ENCODE measurements around the gene SLC25A53. TPM values are rescaled to one million over a fixed set of nuclear protein-coding genes. Genes with fewer than 3 reads are reported as not detected.

Gene SLC25A53
- total and polyA plus RNA-seq, 2 of the 4 experiments (the other 2 are of a cell fraction): 3.7 to 5.9 TPM

DNA sequence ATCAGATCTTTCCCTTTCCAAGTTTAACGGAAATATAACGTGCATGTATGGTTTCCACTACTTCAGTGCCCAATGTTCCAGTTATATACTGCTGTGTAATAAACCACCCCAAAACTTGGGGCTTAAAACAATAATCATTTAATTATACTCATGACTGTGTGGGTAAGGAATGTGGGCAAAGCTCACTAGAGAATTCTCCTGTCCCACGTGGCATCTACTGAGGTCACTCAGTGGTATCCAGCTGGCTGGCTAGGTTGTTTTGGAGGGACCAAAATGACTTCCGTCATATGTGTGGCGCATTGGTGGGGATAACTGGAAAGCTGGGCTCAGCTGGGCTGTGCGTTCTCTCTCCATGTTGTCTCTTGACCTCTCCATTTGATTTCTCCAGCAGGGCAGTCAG, 26.0 kb downstream of the SLC25A53 start:
- no peak overlapping the region for H3K14ac ChIP-seq (replicated peaks; ENCODE audit: low read depth, low read length)
- no peak overlapping the region for H3K23ac ChIP-seq (ENCODE audit: low read depth, low read length)
- H3K4me2 ChIP-seq (ENCODE audit: low read depth, low read length): no peak overlapping the region
- no peaks in the 10 kb centered on the region for H4K20me1 ChIP-seq (ENCODE audit: insufficient read depth, low read length)
- no peak overlapping the region for H3K27ac ChIP-seq (ENCODE audit: insufficient read depth, low read length)
- no peak overlapping the region for H4K8ac ChIP-seq (ENCODE audit: low read depth in 2 of 2, low read length in 2 of 2)
- in situ Hi-C loops (cut with MboI; ENCODE audit: low sequenced_read_pairs) (loop anchor here (25.0 kb wide), 2 partner anchors 444 to 594 kb away; partner anchors contain the start of gene MORF4L2), intact Hi-C loops (cut with micrococcal nuclease) (no loop called here), dilution Hi-C loops (cut with HindIII; ENCODE audit: low sequenced_read_pairs, unreplicated experiment) (no loop called here)
- no peak overlapping the region for H3K9ac ChIP-seq (ENCODE audit: low read depth, low read length)
- H3K27me3 ChIP-seq (ENCODE audit: control insufficient read depth, insufficient read depth, low read length): peaks cover 2% of the 10 kb centered on the region; the same call in 1 of the 2 replicates
- no CpG with 5 or more reads among the region's 6 CpGs for WGBS, 2 experiments (ENCODE audit: extremely low coverage in 2 of 2, insufficient read length in 1 of 2)
- 0 out of 4 replicates have a peak, but pooled peaks cover 0 to 8% of the 10 kb centered on the region in 2 experiments for H3K79me1 ChIP-seq (ENCODE audit: low read depth in 1 of 2, low read length in 2 of 2)
- no peak overlapping the region for H4K91ac ChIP-seq (ENCODE audit: insufficient read depth, low read depth, low read length)
- H3K9me3 ChIP-seq (ENCODE audit: control insufficient read depth, insufficient read depth, low read length): no peaks in the 10 kb centered on the region
- no peak overlapping the region for H2BK15ac ChIP-seq (ENCODE audit: low read depth, low read length)
- POLR2A ChIA-PET (ENCODE audit: unreplicated experiment): no interaction called here
- BruUV-seq (replicated peaks): no TSS peak
- H2AK5ac ChIP-seq (ENCODE audit: low read depth, low read length): no peak overlapping the region
- H3K56ac ChIP-seq (ENCODE audit: extremely low read depth, insufficient read depth, low read length): no peak overlapping the region
- no peak overlapping the region for H2BK20ac ChIP-seq (ENCODE audit: low read depth, low read length)
- no peak overlapping the region for H3K4me3 ChIP-seq (ENCODE audit: insufficient read depth, low read depth, low read length)
- H4K5ac ChIP-seq (ENCODE audit: low read depth, low read length): no peak overlapping the region
- no peak overlapping the region for H3K18ac ChIP-seq (ENCODE audit: low read depth, low read length)
- H3K4me1 ChIP-seq (ENCODE audit: control insufficient read depth, insufficient read depth, low read length): peaks cover 2% of the 10 kb centered on the region; the same call in 1 of the 2 replicates
- ATAC-seq (ENCODE audit: low read depth) (no peak), DNase-seq (no peak)
- CTCF ChIA-PET: no interaction called here
- H3K36me3 ChIP-seq (ENCODE audit: control insufficient read depth, insufficient read depth, low read length): no peaks in the 10 kb centered on the region
- H2AK9ac ChIP-seq (replicated peaks; ENCODE audit: low read depth, low read length, poor library complexity): no peak overlapping the region
- H2BK5ac ChIP-seq (ENCODE audit: low read depth, low read length, poor library complexity, severe bottlenecking): no peak overlapping the region
- TF ChIP-seq FOS (IDR thresholded peaks at IDR 0.05; ENCODE audit: low read depth, low read length) (no peak), POLR2A (IDR thresholded peaks at IDR 0.05; ENCODE audit: low read depth, low read length) (no peak)
- TF ChIP-seq, protein P1, sequence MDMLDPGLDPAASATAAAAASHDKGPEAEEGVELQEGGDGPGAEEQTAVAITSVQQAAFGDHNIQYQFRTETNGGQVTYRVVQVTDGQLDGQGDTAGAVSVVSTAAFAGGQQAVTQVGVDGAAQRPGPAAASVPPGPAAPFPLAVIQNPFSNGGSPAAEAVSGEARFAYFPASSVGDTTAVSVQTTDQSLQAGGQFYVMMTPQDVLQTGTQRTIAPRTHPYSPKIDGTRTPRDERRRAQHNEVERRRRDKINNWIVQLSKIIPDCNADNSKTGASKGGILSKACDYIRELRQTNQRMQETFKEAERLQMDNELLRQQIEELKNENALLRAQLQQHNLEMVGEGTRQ (IDR thresholded peaks at IDR 0.05; ENCODE audit: low read depth, low read length): no peak
- H3K9me1 ChIP-seq (ENCODE audit: insufficient read depth, low read length): 0 out of 2 replicates have a peak, but pooled peaks cover 4% of the 10 kb centered on the region
- H2AFZ ChIP-seq (replicated peaks; ENCODE audit: low read length, poor library complexity): no peak overlapping the region
- no peak overlapping the region for H2BK120ac ChIP-seq (ENCODE audit: low read depth, low read length)
- H3K4ac ChIP-seq (ENCODE audit: low read depth, low read length): no peak overlapping the region

Data from IMR-90 (cell line).